Hepatocyte (in vitro differentiated cells): ENCODE measurements around the gene GMDS. TPM values are rescaled to one million over a fixed set of nuclear protein-coding genes. Genes with fewer than 3 reads are reported as not detected.

Experiments
- DNase-seq: peaks from one replicate; pipeline ENCODE4 v3.0.0-alpha.2; 2016; ENCODE audit warnings: low spot score
- H2AFZ ChIP-seq: fragments of 200-600 bp; sonication (generic); 2 replicates; pipeline ENCODE4 v1.6.0; 2016; ENCODE audit warnings: antibody characterized with exemption, mild to moderate bottlenecking
- H3K27ac ChIP-seq: fragments of 200-600 bp; sonication (generic); 2 replicates; pipeline ENCODE4 v1.5.1; 2016; ENCODE audit warnings: mild to moderate bottlenecking
- H3K27me3 ChIP-seq: fragments of 200-600 bp; sonication (generic); 2 replicates; pipeline ENCODE4 v1.6.1; 2016
- H3K36me3 ChIP-seq: fragments of 200-600 bp; sonication (generic); replicated peaks from 2 replicates; pipeline ENCODE4 v1.5.1; 2016; ENCODE audit warnings: low read depth; ENCODE audit not compliant: insufficient read depth
- H3K4me1 ChIP-seq: fragments of 200-600 bp; sonication (generic); 2 replicates; pipeline ENCODE4 v1.5.1; 2016; ENCODE audit warnings: mild to moderate bottlenecking, moderate library complexity; ENCODE audit not compliant: insufficient read depth
- H3K4me2 ChIP-seq: fragments of 200-600 bp; sonication (generic); 2 replicates; pipeline ENCODE4 v1.6.0; 2016
- H3K4me3 ChIP-seq: fragments of 200-600 bp; sonication (generic); 2 replicates; pipeline ENCODE4 v1.5.1; 2016; ENCODE audit warnings: mild to moderate bottlenecking
- H3K79me2 ChIP-seq: fragments of 200-600 bp; sonication (generic); 2 replicates; pipeline ENCODE4 v1.6.0; 2017; ENCODE audit warnings: mild to moderate bottlenecking
- H3K9me2 ChIP-seq: fragments of 200-600 bp; sonication (generic); replicated peaks from 2 replicates; pipeline ENCODE4 v1.6.0; 2017; ENCODE audit warnings: mild to moderate bottlenecking; ENCODE audit not compliant: insufficient read depth
- H3K9me3 ChIP-seq: fragments of 200-600 bp; sonication (generic); 2 replicates; pipeline ENCODE4 v1.5.1; 2016; ENCODE audit warnings: low read depth, mild to moderate bottlenecking
- H4K20me1 ChIP-seq: fragments of 200-600 bp; sonication (generic); 2 replicates; pipeline ENCODE4 v1.6.0; 2016; ENCODE audit warnings: mild to moderate bottlenecking; ENCODE audit not compliant: insufficient read depth, poor library complexity, severe bottlenecking
- EZH2 ChIP-seq: fragments of 200-600 bp; sonication (generic); IDR thresholded peaks from 2 replicates; pipeline ENCODE4 v1.6.1; 2016; ENCODE audit warnings: antibody characterized with exemption, mild to moderate bottlenecking, borderline replicate concordance
- EZH2phosphoT487 ChIP-seq: fragments of 200-600 bp; sonication (generic); IDR thresholded peaks from one replicate; pipeline ENCODE4 v1.6.1; 2018; ENCODE audit warnings: antibody characterized with exemption, mild to moderate bottlenecking, low read depth, moderate library complexity; ENCODE audit not compliant: unreplicated experiment, severe bottlenecking
- WGBS: methylation state at CpG from one replicate; pipeline ENCODE4 v1.1.6; 2016; ENCODE audit warnings: low lambda C conversion rate; ENCODE audit errors: missing lambda C conversion rate; 5-methylcytosine and 5-hydroxymethylcytosine counted together
- polyA plus RNA-seq: library from polyadenylated mRNA; unstranded; fragments of >200 nt; fragmentation: Nextera tagmentation; extraction: Ambion mirVana; gene quantifications from 2 replicates; pipeline ENCODE4 v1.2.1, GENCODE V29; 2016
- total RNA-seq: library from RNA; depleted of rRNA; stranded (reverse); fragments of >200 nt; gene quantifications from 2 replicates; pipeline ENCODE4 v1.2.3, GENCODE V29; 2014
- TF ChIP-seq, protein P1 (sequence below): fragments of 200-600 bp; sonication (generic); IDR thresholded peaks from 2 replicates; pipeline ENCODE4 v1.5.1; 2016; ENCODE audit warnings: antibody characterized with exemption, mild to moderate bottlenecking; ENCODE audit not compliant: poor library complexity

GMDS gene
- total and polyA plus RNA-seq, 2 experiments from 2014 or later = 20.7 to 32.6 TPM

DNA sequence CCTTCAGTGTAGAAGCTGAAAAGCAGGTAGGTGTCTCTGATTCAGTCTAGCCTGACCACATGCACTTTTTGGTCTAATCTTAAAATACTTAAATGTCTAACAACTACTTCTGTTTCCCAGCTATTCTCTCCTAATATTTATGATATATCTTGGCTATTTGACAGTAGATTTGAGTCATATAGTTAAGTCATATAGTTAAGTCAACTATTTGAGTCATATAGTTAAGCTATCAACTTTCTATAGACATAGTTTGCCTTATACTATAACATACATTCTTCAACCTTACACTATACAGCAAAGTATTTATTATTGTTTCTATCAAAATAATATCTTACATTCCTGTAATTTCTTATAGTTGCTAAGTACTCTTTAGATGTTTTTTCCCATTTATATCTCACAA, 110.9 kb downstream of the GMDS start:
- Histone ChIP-seq H3K9me3 (no peaks in the 10 kb centered on the region), H4K20me1 (no peaks in the 10 kb centered on the region), H3K36me3 (no peaks in the 10 kb centered on the region), H3K79me2 (peaks cover 3% of the 10 kb centered on the region), H3K4me3 (no peak overlapping the region), H2AFZ (no peak overlapping the region), H3K4me1 (peaks cover 6% of the 10 kb centered on the region), H3K27ac (no peak overlapping the region), H3K4me2 (no peak overlapping the region), H3K9me2 (no peaks in the 10 kb centered on the region), H3K27me3 (no peaks in the 10 kb centered on the region)
- no peak for TF ChIP-seq EZH2phosphoT487
- TF ChIP-seq, protein P1, sequence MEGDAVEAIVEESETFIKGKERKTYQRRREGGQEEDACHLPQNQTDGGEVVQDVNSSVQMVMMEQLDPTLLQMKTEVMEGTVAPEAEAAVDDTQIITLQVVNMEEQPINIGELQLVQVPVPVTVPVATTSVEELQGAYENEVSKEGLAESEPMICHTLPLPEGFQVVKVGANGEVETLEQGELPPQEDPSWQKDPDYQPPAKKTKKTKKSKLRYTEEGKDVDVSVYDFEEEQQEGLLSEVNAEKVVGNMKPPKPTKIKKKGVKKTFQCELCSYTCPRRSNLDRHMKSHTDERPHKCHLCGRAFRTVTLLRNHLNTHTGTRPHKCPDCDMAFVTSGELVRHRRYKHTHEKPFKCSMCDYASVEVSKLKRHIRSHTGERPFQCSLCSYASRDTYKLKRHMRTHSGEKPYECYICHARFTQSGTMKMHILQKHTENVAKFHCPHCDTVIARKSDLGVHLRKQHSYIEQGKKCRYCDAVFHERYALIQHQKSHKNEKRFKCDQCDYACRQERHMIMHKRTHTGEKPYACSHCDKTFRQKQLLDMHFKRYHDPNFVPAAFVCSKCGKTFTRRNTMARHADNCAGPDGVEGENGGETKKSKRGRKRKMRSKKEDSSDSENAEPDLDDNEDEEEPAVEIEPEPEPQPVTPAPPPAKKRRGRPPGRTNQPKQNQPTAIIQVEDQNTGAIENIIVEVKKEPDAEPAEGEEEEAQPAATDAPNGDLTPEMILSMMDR = no peak
- TF ChIP-seq EZH2 = no peak
- no peak for DNase-seq

DNA sequence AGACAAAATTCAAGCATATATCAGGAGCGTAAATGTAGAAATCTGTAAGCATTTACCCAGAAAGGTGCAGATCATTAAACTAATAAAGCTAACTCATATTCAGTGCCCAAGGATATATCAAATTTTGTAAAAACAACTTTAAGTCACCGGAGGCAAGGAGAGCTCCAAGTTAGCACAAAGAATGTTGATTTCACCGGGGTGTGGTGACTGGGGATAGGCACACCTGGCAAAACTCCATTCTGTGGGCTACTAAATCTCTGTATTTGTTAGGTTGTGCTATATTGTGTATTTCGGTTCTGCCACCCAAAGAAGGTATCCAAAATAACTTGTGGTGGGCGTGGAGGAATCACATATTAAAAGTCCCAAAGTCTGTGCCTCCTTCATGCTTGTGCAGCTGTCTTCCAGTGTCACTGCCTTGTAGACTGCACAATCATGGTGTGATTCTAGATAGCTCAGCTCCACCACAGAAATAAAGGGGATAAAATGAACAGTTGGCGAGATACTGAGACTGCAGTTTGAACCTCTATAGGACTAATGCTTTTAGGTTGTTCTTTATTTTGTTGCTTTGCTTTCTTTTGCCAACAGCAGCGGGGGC, 111.6 kb downstream of the GMDS start:
- H3K36me3 ChIP-seq = no peaks in the 10 kb centered on the region
- H3K4me3 ChIP-seq = no peak overlapping the region
- H2AFZ ChIP-seq = no peak overlapping the region
- 90% methylated on average over 7 of the region's 7 CpGs for WGBS
- H3K4me2 ChIP-seq = no peak overlapping the region
- no peaks in the 10 kb centered on the region for H4K20me1 ChIP-seq
- H3K27me3 ChIP-seq = no peaks in the 10 kb centered on the region
- DNase-seq = no peak
- no peak overlapping the region for H3K27ac ChIP-seq
- peaks cover 6% of the 10 kb centered on the region for H3K4me1 ChIP-seq
- H3K9me3 ChIP-seq = no peaks in the 10 kb centered on the region
- H3K79me2 ChIP-seq = peaks cover 3% of the 10 kb centered on the region
- H3K9me2 ChIP-seq = no peaks in the 10 kb centered on the region
- no peak for TF ChIP-seq EZH2phosphoT487
- TF ChIP-seq, protein P1 = no peak
- no peak for TF ChIP-seq EZH2

DNA sequence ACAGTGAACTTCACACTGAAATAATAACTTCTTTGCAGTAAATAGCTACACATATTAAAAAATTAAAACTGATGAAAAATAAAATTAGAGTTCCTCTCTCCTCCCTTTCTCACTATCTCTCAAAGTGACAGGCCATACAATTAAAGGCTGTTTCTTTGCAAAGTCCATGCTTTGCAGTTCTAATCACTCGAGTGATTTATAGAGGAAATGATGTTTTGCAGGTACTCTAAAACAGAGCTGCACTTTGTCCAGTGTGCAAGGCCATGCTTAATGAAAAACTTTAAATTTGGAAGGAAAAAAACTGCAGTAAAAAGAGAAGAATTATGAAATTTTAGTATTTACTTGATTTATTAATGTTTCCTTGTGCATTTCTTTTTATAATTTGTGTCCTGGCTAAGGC, 112.5 kb downstream of the GMDS start:
- Histone ChIP-seq H3K27ac (no peak overlapping the region), H3K9me3 (no peaks in the 10 kb centered on the region), H3K4me1 (peaks cover 6% of the 10 kb centered on the region), H2AFZ (no peak overlapping the region), H3K9me2 (no peaks in the 10 kb centered on the region), H3K4me3 (no peak overlapping the region), H3K36me3 (no peaks in the 10 kb centered on the region), H3K27me3 (no peaks in the 10 kb centered on the region), H4K20me1 (no peaks in the 10 kb centered on the region), H3K79me2 (peaks cover 3% of the 10 kb centered on the region), H3K4me2 (no peak overlapping the region)
- TF ChIP-seq EZH2 = no peak
- DNase-seq = no peak
- 40% methylated on average over 1 of the region's 1 CpG for WGBS

DNA sequence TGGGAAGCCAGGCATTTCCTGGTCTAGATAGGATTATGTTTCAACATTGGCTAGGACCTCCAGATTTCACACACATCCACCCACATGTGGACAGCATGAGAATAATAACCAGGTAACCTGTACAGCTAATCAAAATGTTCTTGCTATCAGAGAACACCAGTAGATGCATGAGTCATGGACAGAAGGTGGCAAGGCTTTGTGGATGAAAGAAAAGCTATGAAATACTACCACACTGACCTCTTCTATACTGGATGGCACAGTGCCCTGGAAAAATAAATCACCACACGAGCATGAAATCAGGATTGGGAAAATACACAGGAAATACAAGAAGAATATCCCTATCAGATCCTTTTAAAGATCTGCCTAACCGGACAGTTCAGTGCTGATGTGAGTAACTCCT, 113.0 kb downstream of the GMDS start:
- Histone ChIP-seq H3K27ac (no peak overlapping the region), H3K9me3 (no peaks in the 10 kb centered on the region), H3K36me3 (no peaks in the 10 kb centered on the region), H3K4me2 (no peak overlapping the region), H3K9me2 (no peaks in the 10 kb centered on the region), H3K27me3 (no peaks in the 10 kb centered on the region), H3K79me2 (peaks cover 3% of the 10 kb centered on the region), H2AFZ (no peak overlapping the region), H3K4me1 (peaks cover 6% of the 10 kb centered on the region), H4K20me1 (no peaks in the 10 kb centered on the region), H3K4me3 (no peak overlapping the region)
- 49% methylated on average over 2 of the region's 2 CpGs for WGBS
- no peak for DNase-seq
- TF ChIP-seq EZH2 (no peak), EZH2phosphoT487 (no peak)
- TF ChIP-seq, protein P1 = no peak
